K562 (cell line): ENCODE results near the gene PKD1. TPM values are rescaled to one million over a fixed set of nuclear protein-coding genes. Genes with fewer than 3 reads are reported as not detected.

Experiments
- ATAC-seq: fragments of 200-7000 bp; cut with Tn5 transposase; 3 replicates; pipeline ENCODE4 v1.9.1; 2020; ENCODE audit warnings: moderate library complexity
- BruUV-seq: library from RNA; stranded (reverse); fragments of 400-500 nt; replicated peaks from 2 replicates; lab custom pipeline; 2021; lab: Mats Ljungman, UMichigan
- CTCF ChIA-PET: fragments of 300-600 bp; formaldehyde crosslinking; extraction: SDS; loops from one replicate; lab custom pipeline; 2021; ENCODE audit warnings: low intra/inter-chr PET ratio; lab: Yijun Ruan, JAX
- POLR2A ChIA-PET: fragments of 300-600, 350-650 bp; sonication (Branson Sonifier 250); formaldehyde crosslinking; extraction: SDS; loops from one replicate; lab custom pipeline; 2021; ENCODE audit warnings: antibody characterized with exemption, inconsistent platforms; lab: Yijun Ruan, JAX
- DNase-seq, 4 experiments: peaks; one replicate each; pipeline versions ENCODE4 v3.0.0 to v3.0.0-alpha.2; 2011 to 2018; ENCODE audit warnings: low spot score in 3 of 4, mixed read lengths in 3 of 4; ENCODE audit errors: extremely low read depth in 1 of 4
- FAIRE-seq: peaks from 2 replicates; lab custom pipeline; 2011; peaks lifted over from hg19 to GRCh38; lab: Jason Lieb, UNC
- H2AFZ ChIP-seq: 2 replicates; pipeline ENCODE4 v1.6.0; 2011; ENCODE audit warnings: low read depth, low read length, control low read depth, inconsistent platforms
- H3K27ac ChIP-seq: fragments of 200-600 bp; 3 replicates; pipeline ENCODE4 v1.8.0; 2011; ENCODE audit warnings: low read depth, mild to moderate bottlenecking, control low read depth, inconsistent platforms, low read length, moderate library complexity, mixed read lengths; ENCODE audit errors: extremely low read depth
- H3K27me3 ChIP-seq, 2 experiments: fragments of 300-600 bp in 1 of 2; 2 replicates in 1 of 2; 3 replicates in 1 of 2; pipeline versions ENCODE4 v1.6.0 to v1.8.0; 2011; ENCODE audit warnings: inconsistent platforms in 2 of 2, low read length in 2 of 2, mild to moderate bottlenecking in 1 of 2, mixed read lengths in 1 of 2, moderate library complexity in 1 of 2; ENCODE audit not compliant: control insufficient read depth in 2 of 2, insufficient read depth in 2 of 2
- H3K36me3 ChIP-seq: fragments of 300-600 bp; 3 replicates; pipeline ENCODE4 v1.8.0; 2011; ENCODE audit warnings: mild to moderate bottlenecking, low read length, inconsistent platforms; ENCODE audit not compliant: control insufficient read depth, insufficient read depth
- H3K4me1 ChIP-seq, 2 experiments: fragments of 200-600 bp in 1 of 2; replicated peaks in 1 of 2; 2 replicates in 1 of 2; 3 replicates in 1 of 2; pipeline versions ENCODE4 v1.5.1 to v1.8.0; 2011; ENCODE audit warnings: inconsistent platforms in 2 of 2, low read length in 2 of 2, mild to moderate bottlenecking in 1 of 2, mixed read lengths in 1 of 2, moderate library complexity in 1 of 2; ENCODE audit not compliant: control insufficient read depth in 2 of 2, insufficient read depth in 2 of 2
- H3K4me2 ChIP-seq: 2 replicates; pipeline ENCODE4 v1.6.1; 2011; ENCODE audit warnings: low read length, control low read depth, inconsistent platforms, mixed read lengths; ENCODE audit not compliant: insufficient read depth
- H3K4me3 ChIP-seq: fragments of 200-600 bp; sonication (generic), shearing (Covaris generic); 2 replicates; pipeline ENCODE4 v1.5.1; 2016; ENCODE audit warnings: control low read depth, inconsistent platforms
- H3K79me2 ChIP-seq: fragments of 200-600 bp; 3 replicates; pipeline ENCODE4 v1.8.0; 2011; ENCODE audit warnings: low read length, inconsistent platforms; ENCODE audit not compliant: control insufficient read depth, insufficient read depth
- H3K9ac ChIP-seq, 2 experiments: 2 replicates each; pipeline versions ENCODE4 v1.6.0 to v1.6.1; 2011; ENCODE audit warnings: low read depth in 2 of 2, low read length in 2 of 2, control low read depth in 1 of 2, inconsistent platforms in 1 of 2, mild to moderate bottlenecking in 1 of 2, mixed read lengths in 1 of 2; ENCODE audit not compliant: insufficient read depth in 1 of 2
- H3K9me1 ChIP-seq: one replicate; pipeline ENCODE4 v1.6.0; 2011; ENCODE audit warnings: inconsistent platforms, mild to moderate bottlenecking, low read length, moderate library complexity; ENCODE audit not compliant: control insufficient read depth, insufficient read depth
- H3K9me3 ChIP-seq: replicated peaks from 2 replicates; pipeline ENCODE4 v1.5.1; 2011; ENCODE audit warnings: low read depth, low read length, inconsistent platforms; ENCODE audit not compliant: control insufficient read depth, insufficient read depth
- H4K20me1 ChIP-seq: replicated peaks from 2 replicates; pipeline ENCODE4 v1.6.1; 2011; ENCODE audit warnings: low read length, inconsistent platforms, mixed read lengths; ENCODE audit not compliant: control insufficient read depth, insufficient read depth
- ARNT ChIP-seq, 2 experiments: fragments of 450-650 bp; IDR thresholded peaks; 2 replicates each; pipeline ENCODE4 v1.6.1; 2016; ENCODE audit warnings: mild to moderate bottlenecking in 1 of 2
- BRF1 ChIP-seq: IDR thresholded peaks from 3 replicates; pipeline ENCODE4 v1.6.1; 2011; ENCODE audit warnings: borderline replicate concordance, mild to moderate bottlenecking; ENCODE audit not compliant: insufficient read length; ENCODE audit errors: extremely low read depth
- CAMTA2 ChIP-seq: fragments of 250-450 bp; sonication (Bioruptor Pico); conservative IDR thresholded peaks from 2 replicates; pipeline ENCODE4 v1.5.1; 2022
- CHD7 ChIP-seq: fragments of 200-600 bp; sonication (generic); IDR thresholded peaks from one replicate; pipeline ENCODE4 v1.6.1; 2012; ENCODE audit warnings: mild to moderate bottlenecking, low read depth, low read length, inconsistent platforms
- KDM2B ChIP-seq: fragments of 250-450 bp; sonication (Bioruptor Pico); IDR thresholded peaks from 2 replicates; pipeline ENCODE4 v1.8.0; 2021; ENCODE audit warnings: mild to moderate bottlenecking, moderate library complexity
- MBD2 ChIP-seq: sonication (generic); IDR thresholded peaks from 2 replicates; pipeline ENCODE4 v1.6.1; 2016; ENCODE audit warnings: low read depth, borderline replicate concordance
- MEF2A ChIP-seq: IDR thresholded peaks from 2 replicates; pipeline ENCODE4 v1.6.1; 2011; ENCODE audit warnings: low read depth, mild to moderate bottlenecking, low read length, moderate library complexity; ENCODE audit not compliant: control insufficient read depth
- RAD21 ChIP-seq, 2 experiments: fragments of 250-450 bp in 1 of 2; fragments of 450-650 bp in 1 of 2; sonication (Bioruptor Pico) in 1 of 2; formaldehyde crosslinking in 1 of 2; IDR thresholded peaks in 1 of 2; conservative IDR thresholded peaks in 1 of 2; 2 replicates each; pipeline versions ENCODE4 v1.4.0 to v1.8.0; 2020 to 2022; ENCODE audit warnings: mild to moderate bottlenecking in 2 of 2, moderate library complexity in 1 of 2
- TBP ChIP-seq: optimal IDR thresholded peaks from 2 replicates; pipeline ENCODE3; 2011; ENCODE audit warnings: low read depth, low read length, improper control_type of control experiment
- ZFP1 ChIP-seq: fragments of 450-650 bp; formaldehyde crosslinking; IDR thresholded peaks from 2 replicates; pipeline ENCODE4 v1.4.0; 2020; ENCODE audit warnings: mild to moderate bottlenecking, mixed read lengths
- ZNF134 ChIP-seq: fragments of 250-450 bp; sonication (Bioruptor Pico); conservative IDR thresholded peaks from 2 replicates; pipeline ENCODE4 v1.4.0; 2020
- ZNF3 ChIP-seq: fragments of 250-450 bp; sonication (Bioruptor Pico); IDR thresholded peaks from 2 replicates; pipeline ENCODE4 v1.5.0; 2021; ENCODE audit warnings: mild to moderate bottlenecking, moderate library complexity
- WGBS: fragments of 100-300 bp; shearing (Covaris generic); methylation state at CpG from one replicate; pipeline ENCODE4 v1.1.6; 2016; ENCODE audit warnings: low coverage, mixed read lengths; ENCODE audit not compliant: insufficient coverage; ENCODE audit errors: missing lambda C conversion rate; 5-methylcytosine and 5-hydroxymethylcytosine counted together
- in situ Hi-C: fragments of 300-500 bp; cut with MboI; formaldehyde crosslinking; loops from 4 replicates; pipeline ENCODE4 v1.15.0; 2018; ENCODE audit warnings: inconsistent platforms, mixed read lengths
- intact Hi-C: fragments of 100-400 bp; cut with micrococcal nuclease; formaldehyde crosslinking; loops from 2 replicates; pipeline ENCODE4 v1.14.2; 2022
- polyA plus RNA-seq, 8 experiments: library from polyadenylated mRNA; depleted of rRNA in 4 of 8; stranded (reverse) in 5 of 8; unstranded in 3 of 8; fragments of >200 nt; fragmentation: Nextera tagmentation in 2 of 8; fragmentation: Illumina TruSeq in 1 of 8; extraction: Ambion mirVana in 2 of 8; extraction: Trizol in 1 of 8; gene quantifications; 2 replicates each; pipeline versions ENCODE4 v1.2.1 to v1.2.3, GENCODE V29; 2011 to 2014; ENCODE audit warnings: inconsistent platforms in 1 of 8, missing spikeins in 1 of 8
- total RNA-seq, 7 experiments: library from RNA; depleted of rRNA in 6 of 7; stranded (reverse); fragments of >200 nt in 6 of 7; fragmentation: Illumina TruSeq in 2 of 7; extraction: Trizol in 2 of 7; gene quantifications; 2 replicates each; pipeline versions ENCODE4 v1.2.1 to v1.2.3, GENCODE V29; 2011 to 2021; ENCODE audit warnings: low replicate concordance in 1 of 7

The PKD1 gene
- total and polyA plus RNA-seq, 9 of the 15 experiments (the other 6 are each of a cell fraction or from before 2014, with no cell fraction given), result 0.23 to 93.5 (median 12.6) TPM

DNA sequence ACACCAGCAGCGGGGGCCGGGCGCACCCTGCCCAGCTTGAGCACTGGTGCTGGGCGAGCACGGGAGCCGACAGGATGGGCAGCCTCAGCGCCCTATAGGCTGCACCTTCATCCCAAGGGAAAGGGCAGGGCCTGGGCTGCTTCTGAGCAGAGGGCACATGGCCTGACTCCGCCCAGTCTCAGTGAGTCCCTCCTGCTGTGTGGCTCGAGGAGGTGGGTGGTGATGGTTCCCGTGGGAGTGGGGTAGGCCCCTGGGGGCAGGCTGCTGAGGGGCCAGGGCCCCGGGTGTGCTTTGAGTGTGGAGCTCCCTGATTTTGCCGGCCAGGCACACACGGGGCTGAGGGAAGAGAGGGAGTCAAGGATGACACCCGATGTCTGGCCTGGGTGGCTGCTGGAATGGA, 50.0 kb downstream of the PKD1 start:
- POLR2A ChIA-PET, result interaction anchor here (1.3 to 1.4 kb wide), 2 partner anchors 38 to 82 kb away, joined by 3 to 4 read pairs; partner anchors contain the start of genes NTHL1 and TSC2
- Histone ChIP-seq H3K4me3 (no peak overlapping the region), H2AFZ (no peak overlapping the region), H3K27ac (no peak overlapping the region), H3K79me2 (no peaks in the 10 kb centered on the region), H3K4me2 (no peak overlapping the region), H3K9me3 (no peaks in the 10 kb centered on the region), H3K27me3 (no peaks in the 10 kb centered on the region), H3K9ac (no peak overlapping the region), H4K20me1 (no peaks in the 10 kb centered on the region), H3K9me1 (no peaks in the 10 kb centered on the region), H3K36me3 (peaks cover 74% of the 10 kb centered on the region; the same call in 2 of the 3 replicates), H3K4me1 (peaks cover 0 to 48% of the 10 kb centered on the region in 2 experiments; a peak in 2 of 5 replicates)
- intact Hi-C loops, result no loop called here
- no peak for FAIRE-seq
- BruUV-seq, result no TSS peak
- 69% methylated on average over 9 of the region's 14 CpGs for WGBS
- no peak for DNase-seq
- CTCF ChIA-PET, result no interaction called here
- ATAC-seq, result no peak
- in situ Hi-C loops, result loop anchor here (10.0 kb wide), 1 partner anchor 59 kb away; the partner anchor contains the start of gene RAB26
- TF ChIP-seq RAD21 (CRISPR knock-in tag; conservative IDR thresholded peaks at IDR 0.05 in 1 of 2, IDR thresholded peaks at IDR 0.05 in 1 of 2) (no peak), ARNT (IDR thresholded peaks at IDR 0.05) (no peak), ZFP1 (no peak), ZNF134 (CRISPR knock-in tag) (no peak), MEF2A (no peak), KDM2B (no peak), BRF1 (no peak), CHD7 (no peak), CAMTA2 (CRISPR knock-in tag) (no peak), TBP (no peak), MBD2 (no peak), ZNF3 (CRISPR knock-in tag) (no peak)
